ENCODE data around the gene PRRT1. TPM values are rescaled to one million over a fixed set of nuclear protein-coding genes. Genes with fewer than 3 reads are reported as not detected.
"Not testable (repeated sequence)": the region's sequence is repeated elsewhere in the genome, so short reads cannot be mapped to it uniquely, and the experiment has no call there.

Gene PRRT1
- total RNA-seq, 1 donor from 2014 or later: 2.7 TPM

DNA sequence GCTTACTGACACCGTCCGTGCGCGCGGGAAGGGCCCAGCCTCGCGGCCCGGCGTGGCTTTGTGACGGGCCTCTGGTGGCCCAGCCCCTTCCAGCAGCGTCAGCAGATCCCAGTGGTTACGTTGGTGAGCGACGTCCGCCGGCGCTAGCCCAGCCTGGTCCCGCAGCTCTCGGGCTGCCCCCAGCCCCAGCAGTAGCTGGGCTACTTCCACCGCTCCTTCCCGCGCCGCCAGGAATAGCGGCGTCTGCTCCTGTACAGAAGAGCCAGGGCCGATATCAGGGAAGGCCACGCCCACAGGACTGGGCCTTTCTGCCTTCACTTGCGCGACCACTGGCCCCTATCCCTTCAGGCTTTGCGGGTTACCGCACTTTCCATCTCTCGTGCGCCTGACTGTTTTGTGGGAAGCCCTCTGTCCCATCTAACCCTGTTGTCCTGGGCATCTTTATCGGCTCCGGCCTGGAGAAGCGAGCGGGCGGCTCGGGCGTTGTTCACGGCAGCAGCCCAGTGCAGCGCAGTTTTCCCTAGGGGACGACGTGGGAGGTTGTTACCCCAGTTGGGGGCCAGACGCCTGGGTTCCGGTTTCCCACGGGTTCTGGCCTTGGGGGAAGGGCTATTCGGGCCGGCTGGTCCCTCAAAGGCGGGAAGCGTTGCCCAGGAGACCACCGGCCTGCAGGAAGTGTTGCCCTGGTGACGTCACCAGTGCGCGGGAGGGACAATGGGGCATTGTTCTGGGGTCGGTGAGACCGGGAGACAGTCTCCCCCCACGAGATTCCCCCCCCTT is 44.4 kb upstream of the PRRT1 start:
- Mint-ChIP-seq H3K36me3 (no peaks in the 10 kb centered on the region), H3K27ac (peak overlapping the region; percentile 100), H3K9me3 (no peaks in the 10 kb centered on the region), H3K27me3 (no peaks in the 10 kb centered on the region), H3K4me1 (ENCODE audit: unreplicated experiment) (peaks cover 33% of the 10 kb centered on the region), H3K4me3 (peak overlapping the region; percentile 96)
- DNase-seq (ENCODE audit: extremely low spot score, unreplicated experiment): peak; percentile 88
- TF ChIP-seq, protein P1, sequence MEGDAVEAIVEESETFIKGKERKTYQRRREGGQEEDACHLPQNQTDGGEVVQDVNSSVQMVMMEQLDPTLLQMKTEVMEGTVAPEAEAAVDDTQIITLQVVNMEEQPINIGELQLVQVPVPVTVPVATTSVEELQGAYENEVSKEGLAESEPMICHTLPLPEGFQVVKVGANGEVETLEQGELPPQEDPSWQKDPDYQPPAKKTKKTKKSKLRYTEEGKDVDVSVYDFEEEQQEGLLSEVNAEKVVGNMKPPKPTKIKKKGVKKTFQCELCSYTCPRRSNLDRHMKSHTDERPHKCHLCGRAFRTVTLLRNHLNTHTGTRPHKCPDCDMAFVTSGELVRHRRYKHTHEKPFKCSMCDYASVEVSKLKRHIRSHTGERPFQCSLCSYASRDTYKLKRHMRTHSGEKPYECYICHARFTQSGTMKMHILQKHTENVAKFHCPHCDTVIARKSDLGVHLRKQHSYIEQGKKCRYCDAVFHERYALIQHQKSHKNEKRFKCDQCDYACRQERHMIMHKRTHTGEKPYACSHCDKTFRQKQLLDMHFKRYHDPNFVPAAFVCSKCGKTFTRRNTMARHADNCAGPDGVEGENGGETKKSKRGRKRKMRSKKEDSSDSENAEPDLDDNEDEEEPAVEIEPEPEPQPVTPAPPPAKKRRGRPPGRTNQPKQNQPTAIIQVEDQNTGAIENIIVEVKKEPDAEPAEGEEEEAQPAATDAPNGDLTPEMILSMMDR (conservative IDR thresholded peaks at IDR 0.05): no peak

DNA sequence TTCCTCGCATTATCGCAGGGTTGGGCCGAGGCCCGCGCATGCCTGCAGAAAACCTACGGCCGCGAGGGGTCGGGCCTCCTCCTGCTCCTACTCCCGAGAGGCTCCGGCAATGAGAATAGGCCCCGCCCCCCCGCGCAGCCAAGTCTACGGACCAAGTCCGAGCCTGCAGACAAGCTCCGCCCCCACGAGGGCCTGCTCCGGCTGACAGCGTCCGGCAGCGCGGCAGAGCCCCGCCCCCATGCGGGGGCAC is 43.8 kb upstream of the PRRT1 start:
- peak overlapping the region; percentile 100 for H3K27ac Mint-ChIP-seq
- H3K9me3 Mint-ChIP-seq: no peaks in the 10 kb centered on the region
- TF ChIP-seq, protein P1 (conservative IDR thresholded peaks at IDR 0.05): peak; percentile 66
- H3K36me3 Mint-ChIP-seq: no peaks in the 10 kb centered on the region
- H3K4me1 Mint-ChIP-seq (ENCODE audit: unreplicated experiment): peaks cover 36% of the 10 kb centered on the region
- no peaks in the 10 kb centered on the region for H3K27me3 Mint-ChIP-seq
- peak; percentile 100 for DNase-seq (ENCODE audit: extremely low spot score, unreplicated experiment)
- peak overlapping the region; percentile 96 for H3K4me3 Mint-ChIP-seq

DNA sequence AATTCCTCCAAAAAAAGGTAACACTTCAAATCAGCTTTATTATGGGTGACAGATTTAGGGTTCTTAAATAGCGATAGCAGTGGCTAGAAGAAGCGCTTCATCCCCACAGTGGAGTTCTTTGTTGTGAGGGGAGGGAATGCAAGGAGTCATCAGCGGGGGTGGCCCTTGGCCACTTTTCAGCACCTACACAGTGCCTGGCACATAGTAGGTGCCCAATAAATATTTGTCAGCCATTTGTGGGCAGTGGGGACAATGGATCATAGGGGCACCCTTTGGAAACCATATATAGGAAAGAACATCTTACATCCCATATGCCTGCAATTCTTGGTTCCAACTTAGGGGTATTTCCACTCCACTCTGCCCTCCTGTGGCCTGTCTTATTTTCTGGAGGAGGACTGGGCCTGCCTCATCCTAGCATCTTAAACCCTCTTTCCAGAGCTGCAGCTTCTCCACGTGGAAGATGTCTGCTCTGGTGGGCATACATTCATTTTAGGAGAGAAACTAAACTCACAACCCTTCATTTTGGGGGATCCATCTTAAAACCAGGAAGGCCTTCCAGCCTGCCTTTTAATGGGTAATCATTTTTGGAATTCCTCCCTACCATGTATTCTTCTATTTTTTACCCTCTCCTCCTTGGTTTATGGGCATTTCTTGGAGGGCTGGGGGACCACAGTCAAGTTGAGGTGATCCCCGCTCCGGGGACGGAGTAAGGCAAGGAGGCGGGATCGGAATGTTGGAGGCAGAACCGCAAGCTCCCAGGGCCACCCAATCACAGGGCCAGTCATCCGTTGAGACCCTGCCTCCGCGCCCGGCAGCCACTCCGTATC is 43.3 kb upstream of the PRRT1 start:
- H3K36me3 Mint-ChIP-seq: no peaks in the 10 kb centered on the region
- TF ChIP-seq, protein P1 (conservative IDR thresholded peaks at IDR 0.05): peak; percentile 59
- H3K27ac Mint-ChIP-seq: peak overlapping the region; percentile 100
- no peaks in the 10 kb centered on the region for H3K9me3 Mint-ChIP-seq
- H3K27me3 Mint-ChIP-seq: no peaks in the 10 kb centered on the region
- H3K4me3 Mint-ChIP-seq: peak overlapping the region; percentile 96
- H3K4me1 Mint-ChIP-seq (ENCODE audit: unreplicated experiment): peaks cover 36% of the 10 kb centered on the region
- no peak for DNase-seq (ENCODE audit: extremely low spot score, unreplicated experiment)

DNA sequence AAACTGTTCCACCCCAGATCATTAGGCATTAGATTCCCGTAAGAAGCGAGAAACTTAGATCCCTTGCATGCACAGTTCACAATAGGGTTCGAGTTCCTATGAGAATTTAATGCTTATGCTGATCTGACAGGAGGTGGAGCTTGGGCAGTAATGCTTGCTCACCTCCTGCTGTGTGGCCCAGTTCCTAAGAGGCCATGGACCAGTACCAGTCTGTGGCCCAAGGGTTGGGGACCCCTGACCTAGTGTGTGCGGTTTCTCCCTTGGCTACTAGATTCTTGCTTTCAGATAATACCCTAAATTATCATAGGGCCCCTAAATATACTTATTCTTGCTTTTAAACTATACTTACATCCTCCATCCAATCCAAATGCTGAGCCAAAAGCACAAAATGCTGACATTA is 42.6 kb upstream of the PRRT1 start:
- peak overlapping the region; percentile 96 for H3K4me3 Mint-ChIP-seq

DNA sequence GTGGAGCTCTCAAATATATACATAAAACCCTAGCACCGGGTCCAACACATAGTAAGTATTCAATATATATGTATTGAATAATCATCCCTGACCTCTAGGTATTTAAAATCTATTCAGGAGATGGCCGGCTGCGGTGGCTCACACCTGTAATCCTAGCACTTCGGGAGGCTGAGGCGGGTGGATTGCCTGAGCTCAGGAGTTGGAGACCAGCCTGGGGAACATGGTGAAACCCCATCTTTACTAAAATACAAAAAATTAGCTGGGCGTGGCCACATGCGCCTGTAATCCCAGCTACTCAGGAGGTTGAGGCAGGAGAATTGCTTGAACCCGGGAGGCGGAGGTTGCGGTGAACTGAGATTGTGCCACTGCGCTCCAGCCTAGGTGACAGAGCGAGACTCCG is 41.4 kb upstream of the PRRT1 start:
- H3K27ac Mint-ChIP-seq; H3K9me3 Mint-ChIP-seq; DNase-seq (ENCODE audit: extremely low spot score, unreplicated experiment); H3K27me3 Mint-ChIP-seq; H3K4me3 Mint-ChIP-seq; H3K36me3 Mint-ChIP-seq: not testable (repeated sequence)
- peaks cover 46% of the 10 kb centered on the region for H3K4me1 Mint-ChIP-seq (ENCODE audit: unreplicated experiment)

More for the DNA sequence above, 42.6 kb upstream of the PRRT1 start:
- Mint-ChIP-seq H3K9me3 (no peaks in the 10 kb centered on the region), H3K4me1 (ENCODE audit: unreplicated experiment) (peaks cover 36% of the 10 kb centered on the region), H3K27me3 (no peaks in the 10 kb centered on the region), H3K27ac (peak overlapping the region; percentile 100), H3K36me3 (no peaks in the 10 kb centered on the region)
- DNase-seq (ENCODE audit: extremely low spot score, unreplicated experiment): no peak
- TF ChIP-seq, protein P1 (conservative IDR thresholded peaks at IDR 0.05): no peak

DNA sequence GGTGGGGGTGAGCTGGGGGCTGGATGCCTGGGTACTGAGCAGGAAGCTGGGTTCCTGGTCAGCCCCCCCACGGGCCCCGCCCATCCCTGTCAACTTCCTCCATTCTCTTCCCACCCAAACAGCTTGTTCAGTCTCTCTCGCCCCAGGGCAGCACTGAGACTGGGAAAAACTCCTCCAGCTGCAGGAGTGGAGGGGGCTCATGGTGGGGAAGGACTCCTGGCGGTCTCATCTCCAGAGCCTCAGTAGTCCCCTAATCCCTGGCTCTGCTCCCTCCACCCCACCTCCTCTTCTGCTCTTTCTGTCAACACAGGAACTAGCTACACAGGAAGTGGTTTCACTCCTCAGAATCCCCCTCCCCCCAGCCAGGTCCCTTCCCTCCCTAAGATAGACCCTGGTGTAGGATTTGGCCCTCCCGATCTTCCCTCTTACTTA is 40.9 kb upstream of the PRRT1 start, which contains the start of gene GPSM3:
Gene GPSM3 (minus strand): TSS at position 36 of the 432 bp plus-strand sequence. CDS start 130 bp downstream, outside the sequence.
- TF ChIP-seq, protein P1 (conservative IDR thresholded peaks at IDR 0.05): no peak
- peaks cover 46% of the 10 kb centered on the region for H3K4me1 Mint-ChIP-seq (ENCODE audit: unreplicated experiment)
- H3K9me3 Mint-ChIP-seq: no peaks in the 10 kb centered on the region

More for the DNA sequence above, 40.9 kb upstream of the PRRT1 start, which contains the start of gene GPSM3:
- H3K27me3 Mint-ChIP-seq: no peaks in the 10 kb centered on the region
- H3K4me3 Mint-ChIP-seq: no peak within 1 kb of the TSS
- no peak for DNase-seq (ENCODE audit: extremely low spot score, unreplicated experiment)
- H3K36me3 Mint-ChIP-seq: peaks cover 1% of the 10 kb centered on the region
- peak within 1 kb of the TSS; percentile 80 for H3K27ac Mint-ChIP-seq
